ENCODE measurements around the gene KMT5B. TPM values are rescaled to one million over a fixed set of nuclear protein-coding genes. Genes with fewer than 3 reads are reported as not detected.

The KMT5B gene
- total RNA-seq, 1 experiment from 2014 or later = 45.7 TPM

DNA sequence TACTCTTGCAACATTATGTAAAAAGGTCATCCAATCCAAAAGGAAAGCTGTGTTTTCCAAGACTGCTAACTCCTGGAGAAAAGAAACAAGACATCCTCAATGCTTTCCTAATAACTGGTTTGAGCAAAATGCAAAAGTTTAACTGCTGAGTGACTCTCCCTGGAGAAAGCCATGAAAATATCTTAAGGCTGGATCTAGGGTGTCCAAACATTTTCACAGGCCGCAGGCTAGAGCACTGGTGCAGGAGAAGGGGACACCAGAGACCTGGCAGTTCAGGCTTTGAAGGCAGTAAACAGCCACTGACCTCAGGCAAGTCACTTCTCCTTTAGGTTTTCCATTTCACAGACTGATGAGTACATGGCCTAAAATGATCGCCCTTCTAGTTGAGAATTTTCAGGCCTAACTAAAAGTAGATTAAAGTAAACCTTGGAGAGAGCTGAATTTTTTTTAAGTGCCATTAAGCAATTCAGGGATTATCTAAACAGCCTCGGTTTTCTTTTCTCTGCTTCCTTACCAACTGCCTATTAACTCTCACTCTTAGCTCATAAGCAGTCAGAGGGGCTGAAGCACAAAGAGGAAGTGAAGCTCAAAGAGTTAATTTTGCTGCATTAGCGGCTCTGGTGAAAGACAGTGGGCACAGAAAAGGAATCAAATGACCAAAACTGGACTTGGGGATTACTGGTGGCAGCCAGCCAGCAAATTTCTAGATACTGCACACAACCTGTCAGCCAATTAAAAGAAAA, 94.2 kb downstream of the KMT5B start:
- Histone ChIP-seq H3K36me3 (ENCODE audit: low read depth) (peaks cover 39% of the 10 kb centered on the region), H3K27me3 (ENCODE audit: insufficient read depth, low read depth) (no peaks in the 10 kb centered on the region), H3K9me3 (ENCODE audit: insufficient read depth, low read depth) (no peaks in the 10 kb centered on the region), H3K27ac (0 out of 2 replicates have a peak overlapping the region, but pooled peaks have one; percentile 4), H3F3A (ENCODE audit: insufficient read depth, low read depth) (peaks cover 43% of the 10 kb centered on the region), H2AFZ (no peak overlapping the region), H3K79me2 (ENCODE audit: low read depth) (peaks cover 73% of the 10 kb centered on the region), H3K4me3 (peak overlapping the region; percentile 92), H3K9me2 (ENCODE audit: insufficient read depth) (no peaks in the 10 kb centered on the region), H4K20me1 (ENCODE audit: insufficient read depth) (peaks cover 65% of the 10 kb centered on the region), H3K4me1 (replicated peaks; ENCODE audit: insufficient read depth) (peaks cover 66% of the 10 kb centered on the region), H3K4me2 (peak overlapping the region; percentile 92)
- CTCF ChIA-PET = interaction anchor here (0.6 to 0.7 kb wide), 2 partner anchors 91 to 214 kb away, joined by 3 to 6 read pairs; no protein-coding TSS in a partner anchor
- DNase-seq = no peak
- TF ChIP-seq EZH2 (IDR thresholded peaks at IDR 0.05; ENCODE audit: low read depth) = no peak
- TF ChIP-seq, protein P1, sequence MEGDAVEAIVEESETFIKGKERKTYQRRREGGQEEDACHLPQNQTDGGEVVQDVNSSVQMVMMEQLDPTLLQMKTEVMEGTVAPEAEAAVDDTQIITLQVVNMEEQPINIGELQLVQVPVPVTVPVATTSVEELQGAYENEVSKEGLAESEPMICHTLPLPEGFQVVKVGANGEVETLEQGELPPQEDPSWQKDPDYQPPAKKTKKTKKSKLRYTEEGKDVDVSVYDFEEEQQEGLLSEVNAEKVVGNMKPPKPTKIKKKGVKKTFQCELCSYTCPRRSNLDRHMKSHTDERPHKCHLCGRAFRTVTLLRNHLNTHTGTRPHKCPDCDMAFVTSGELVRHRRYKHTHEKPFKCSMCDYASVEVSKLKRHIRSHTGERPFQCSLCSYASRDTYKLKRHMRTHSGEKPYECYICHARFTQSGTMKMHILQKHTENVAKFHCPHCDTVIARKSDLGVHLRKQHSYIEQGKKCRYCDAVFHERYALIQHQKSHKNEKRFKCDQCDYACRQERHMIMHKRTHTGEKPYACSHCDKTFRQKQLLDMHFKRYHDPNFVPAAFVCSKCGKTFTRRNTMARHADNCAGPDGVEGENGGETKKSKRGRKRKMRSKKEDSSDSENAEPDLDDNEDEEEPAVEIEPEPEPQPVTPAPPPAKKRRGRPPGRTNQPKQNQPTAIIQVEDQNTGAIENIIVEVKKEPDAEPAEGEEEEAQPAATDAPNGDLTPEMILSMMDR (conservative IDR thresholded peaks at IDR 0.05) = no peak
- no TSS peak for BruUV-seq (replicated peaks)
- POLR2A ChIA-PET (ENCODE audit: unreplicated experiment) = interaction anchor here (0.6 to 0.7 kb wide), 4 partner anchors 26 to 455 kb away, joined by 3 to 4 read pairs (median 3); no protein-coding TSS in a partner anchor
- intact Hi-C loops (cut with micrococcal nuclease; ENCODE audit: unreplicated experiment) = no loop called here

DNA sequence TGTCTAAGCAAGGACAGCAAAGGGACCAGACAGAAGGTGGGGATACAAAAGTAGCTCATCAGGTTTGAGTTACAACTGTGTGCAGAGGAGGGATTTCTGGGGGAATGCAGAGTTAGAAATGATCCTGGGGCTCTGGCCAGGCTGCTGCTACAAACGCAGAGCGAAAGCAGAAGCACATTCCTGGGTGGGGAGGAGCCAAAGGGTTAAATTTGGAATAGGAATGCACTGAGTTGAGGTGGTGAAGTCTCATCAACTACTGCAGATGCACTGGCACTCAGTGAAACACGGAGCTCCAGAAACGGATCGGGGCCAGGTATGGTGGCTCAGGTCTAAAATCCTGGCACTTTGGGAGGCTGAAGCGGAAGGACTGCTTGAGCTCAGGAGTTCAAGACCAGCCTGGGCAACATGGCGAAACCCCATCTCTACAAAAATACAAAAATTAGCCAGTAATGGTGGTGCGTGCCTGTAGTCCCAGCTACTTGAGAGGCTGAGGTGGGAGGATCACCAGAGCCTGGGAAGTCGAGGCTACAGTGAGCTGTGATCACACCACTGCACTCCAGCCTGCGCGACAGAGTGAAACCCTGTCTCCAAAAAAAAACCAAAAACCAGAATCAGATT, 95.1 kb downstream of the KMT5B start:
- no peaks in the 10 kb centered on the region for H3K27me3 ChIP-seq (ENCODE audit: insufficient read depth, low read depth)
- H3K4me3 ChIP-seq = peak overlapping the region; percentile 92; the same call in 1 of the 2 replicates
- H3K9me2 ChIP-seq (ENCODE audit: insufficient read depth) = no peaks in the 10 kb centered on the region
- no peak for DNase-seq
- CTCF ChIA-PET = interaction anchor here (0.7 kb wide), 1 partner anchor 215 kb away, joined by 3 read pairs; no protein-coding TSS in a partner anchor
- H3K36me3 ChIP-seq (ENCODE audit: low read depth) = peaks cover 40% of the 10 kb centered on the region
- H4K20me1 ChIP-seq (ENCODE audit: insufficient read depth) = peaks cover 74% of the 10 kb centered on the region
- intact Hi-C loops (cut with micrococcal nuclease; ENCODE audit: unreplicated experiment) = no loop called here
- POLR2A ChIA-PET (ENCODE audit: unreplicated experiment) = interaction anchor here (0.6 to 0.7 kb wide), 3 partner anchors 33 to 456 kb away, joined by 3 to 6 read pairs (median 4); no protein-coding TSS in a partner anchor
- H3K4me1 ChIP-seq (replicated peaks; ENCODE audit: insufficient read depth) = peaks cover 58% of the 10 kb centered on the region
- peak overlapping the region; percentile 92 for H3K4me2 ChIP-seq
- peaks cover 44% of the 10 kb centered on the region for H3F3A ChIP-seq (ENCODE audit: insufficient read depth, low read depth)
- no TSS peak for BruUV-seq (replicated peaks)
- peaks cover 81% of the 10 kb centered on the region for H3K79me2 ChIP-seq (ENCODE audit: low read depth)
- no peaks in the 10 kb centered on the region for H3K9me3 ChIP-seq (ENCODE audit: insufficient read depth, low read depth)
- no peak overlapping the region for H2AFZ ChIP-seq
- TF ChIP-seq, protein P1 (conservative IDR thresholded peaks at IDR 0.05) = no peak
- TF ChIP-seq EZH2 (IDR thresholded peaks at IDR 0.05; ENCODE audit: low read depth) = no peak
- no peak overlapping the region for H3K27ac ChIP-seq

DNA sequence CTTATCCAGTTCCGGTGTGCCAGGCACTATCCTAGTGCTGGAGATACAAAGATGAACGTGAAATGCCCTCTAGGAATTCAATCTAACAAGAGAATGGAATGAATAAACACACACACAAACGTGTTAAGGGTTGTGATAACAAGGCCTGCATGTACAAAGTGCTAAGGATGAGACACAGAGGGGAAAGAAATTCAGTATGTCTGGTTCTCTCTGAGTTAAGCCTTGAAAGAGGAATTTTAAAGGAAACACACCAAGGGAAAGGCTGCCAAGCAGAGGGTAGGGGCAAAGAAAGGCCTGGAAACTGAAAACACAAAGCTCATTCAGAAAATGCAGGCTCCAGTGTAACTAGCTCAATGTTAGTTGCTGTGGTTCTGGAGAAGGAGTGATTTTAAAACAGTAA, 96.1 kb downstream of the KMT5B start:
- CTCF ChIA-PET = no interaction called here
- H3K4me1 ChIP-seq (replicated peaks; ENCODE audit: insufficient read depth) = peaks cover 51% of the 10 kb centered on the region
- H3K27ac ChIP-seq = no peak overlapping the region
- H3K9me3 ChIP-seq (ENCODE audit: insufficient read depth, low read depth) = no peaks in the 10 kb centered on the region
- H3K9me2 ChIP-seq (ENCODE audit: insufficient read depth) = no peaks in the 10 kb centered on the region
- H2AFZ ChIP-seq = no peak overlapping the region
- H3K4me2 ChIP-seq = peak overlapping the region; percentile 92
- peaks cover 87% of the 10 kb centered on the region for H3K79me2 ChIP-seq (ENCODE audit: low read depth)
- H3K4me3 ChIP-seq = no peak overlapping the region; the same call in 1 of the 2 replicates
- H4K20me1 ChIP-seq (ENCODE audit: insufficient read depth) = peaks cover 84% of the 10 kb centered on the region
- no peak for TF ChIP-seq EZH2 (IDR thresholded peaks at IDR 0.05; ENCODE audit: low read depth)
- TF ChIP-seq, protein P1 (conservative IDR thresholded peaks at IDR 0.05) = no peak
- POLR2A ChIA-PET (ENCODE audit: unreplicated experiment) = no interaction called here
- DNase-seq = no peak
- no peaks in the 10 kb centered on the region for H3K27me3 ChIP-seq (ENCODE audit: insufficient read depth, low read depth)
- H3K36me3 ChIP-seq (ENCODE audit: low read depth) = peaks cover 40% of the 10 kb centered on the region
- intact Hi-C loops (cut with micrococcal nuclease; ENCODE audit: unreplicated experiment) = no loop called here
- BruUV-seq (replicated peaks) = no TSS peak
- H3F3A ChIP-seq (ENCODE audit: insufficient read depth, low read depth) = peaks cover 41% of the 10 kb centered on the region

All from PC-9 (cell line).